SIG-M5 (cell line): Measurements from ENCODE around the gene SYT8.

Experiments
- DNase-seq: peaks from one replicate; lab custom pipeline; 2025; lab: John Stamatoyannopoulos, UW

Gene SYT8

GRCh38 chr11:1860108-1860507 lies 25.3 kb downstream of the SYT8 start:
- DNase-seq = no peak

- no peak for DNase-seq
Measured at GRCh38 chr11:1861435-1862411, 26.9 kb downstream of the SYT8 start.

- DNase-seq = no peak
Measured at GRCh38 chr11:1862588-1863351, 28.0 kb downstream of the SYT8 start.

- DNase-seq = no peak
Measured at GRCh38 chr11:1863352-1864216, 28.8 kb downstream of the SYT8 start.

GRCh38 chr11:1864231-1864630 lies 29.4 kb downstream of the SYT8 start:
- DNase-seq = no peak

- DNase-seq = no peak
Measured at GRCh38 chr11:1864831-1865665, 30.3 kb downstream of the SYT8 start.

GRCh38 chr11:1866226-1866625 lies 31.4 kb downstream of the SYT8 start:
- DNase-seq = no peak

- no peak for DNase-seq
Measured at GRCh38 chr11:1866776-1867175, 32.0 kb downstream of the SYT8 start.

- no peak for DNase-seq
Measured at GRCh38 chr11:1867381-1867780, 32.6 kb downstream of the SYT8 start.

GRCh38 chr11:1868056-1868635 lies 33.4 kb downstream of the SYT8 start:
- no peak for DNase-seq

- DNase-seq = no peak
Measured at GRCh38 chr11:1868636-1869291, 34.0 kb downstream of the SYT8 start.

- DNase-seq = no peak
Measured at GRCh38 chr11:1869427-1870325, 34.9 kb downstream of the SYT8 start.

- no peak for DNase-seq
Measured at GRCh38 chr11:1870326-1870696, 35.5 kb downstream of the SYT8 start.

GRCh38 chr11:1870721-1871466 lies 36.1 kb downstream of the SYT8 start:
- DNase-seq = no peak

GRCh38 chr11:1871531-1871930 lies 36.7 kb downstream of the SYT8 start:
- DNase-seq = no peak

- DNase-seq = no peak
Measured at GRCh38 chr11:1872267-1872985, 37.6 kb downstream of the SYT8 start.

GRCh38 chr11:1873048-1873812 lies 38.4 kb downstream of the SYT8 start:
- no peak for DNase-seq
